ENCODE measurements around the gene PROK1. TPM values are rescaled to one million over a fixed set of nuclear protein-coding genes. Genes with fewer than 3 reads are reported as not detected.

The PROK1 gene
- total and polyA plus RNA-seq, 8 donors, result 1.5 TPM; not detected in 7

- WGBS, 5 donors, result 86 to 92% (median 87%) methylated on average over 5 of the region's 5 CpGs
- DNase-seq, result no peak
- peaks cover 0 to 31% (median 4%) of the 10 kb centered on the region in 4 donors for H3K4me1 ChIP-seq
- no peaks in the 10 kb centered on the region for H3K36me3 ChIP-seq
- H3K9me3 ChIP-seq, result no peaks in the 10 kb centered on the region
- H3K4me3 ChIP-seq, result no peak overlapping the region
- H3K27ac ChIP-seq, result peak overlapping the region in 1 of 5 donors; percentile 13
- no peaks in the 10 kb centered on the region for H3K27me3 ChIP-seq
- no peak for TF ChIP-seq EP300 (IDR thresholded peaks at IDR 0.05)
- no peak for TF ChIP-seq CTCF (IDR thresholded peaks at IDR 0.05)
- TF ChIP-seq POLR2A (IDR thresholded peaks at IDR 0.05), result no peak
- no peak for TF ChIP-seq POLR2AphosphoS5 (IDR thresholded peaks at IDR 0.05)
- intact Hi-C loops (cut with DNase I; ENCODE audit: low total_unique reads), result no loop called here
These were observed 42.2 kb downstream of the PROK1 start for GRCh38 chr1:110493059-110493699.

- Histone ChIP-seq H3K9me3 (no peaks in the 10 kb centered on the region), H3K4me1 (peaks cover 0 to 29% (median 4%) of the 10 kb centered on the region in 4 donors), H3K27me3 (no peaks in the 10 kb centered on the region), H3K4me3 (no peak overlapping the region), H3K27ac (peak overlapping the region in 1 of 5 donors; percentile 31), H3K36me3 (no peaks in the 10 kb centered on the region)
- TF ChIP-seq POLR2AphosphoS5 (IDR thresholded peaks at IDR 0.05), result no peak
- no peak for TF ChIP-seq EP300 (IDR thresholded peaks at IDR 0.05)
- TF ChIP-seq POLR2A (IDR thresholded peaks at IDR 0.05), result no peak
- no peak for TF ChIP-seq CTCF (IDR thresholded peaks at IDR 0.05)
- 76 to 89% (median 85%) methylated on average over 5 of the region's 5 CpGs for WGBS, 5 donors
- intact Hi-C loops (cut with DNase I; ENCODE audit: low total_unique reads), result no loop called here
- no peak for DNase-seq
These were observed 43.1 kb downstream of the PROK1 start for GRCh38 chr1:110494036-110494435.

- peak overlapping the region in 1 of 5 donors; percentile 31 for H3K27ac ChIP-seq
- H3K9me3 ChIP-seq, result no peaks in the 10 kb centered on the region
- no peak for DNase-seq
- peaks cover 0 to 29% (median 4%) of the 10 kb centered on the region in 4 donors for H3K4me1 ChIP-seq
- H3K27me3 ChIP-seq, result no peaks in the 10 kb centered on the region
- no peak overlapping the region for H3K4me3 ChIP-seq
- H3K36me3 ChIP-seq, result no peaks in the 10 kb centered on the region
- 64 to 75% (median 68%) methylated on average over 21 of the region's 21 CpGs for WGBS, 5 donors
- intact Hi-C loops (cut with DNase I; ENCODE audit: low total_unique reads), result no loop called here
- TF ChIP-seq POLR2AphosphoS5 (IDR thresholded peaks at IDR 0.05) (no peak), CTCF (IDR thresholded peaks at IDR 0.05) (no peak), EP300 (IDR thresholded peaks at IDR 0.05) (no peak), POLR2A (IDR thresholded peaks at IDR 0.05) (no peak)
These were observed 43.8 kb downstream of the PROK1 start for GRCh38 chr1:110494522-110495406.

GRCh38 chr1:110495926-110496600 is 45.1 kb downstream of the PROK1 start:
- TF ChIP-seq POLR2AphosphoS5 (IDR thresholded peaks at IDR 0.05), result no peak
- peak in 5 of 7 experiments; percentile 78 to 95 (median 87) for TF ChIP-seq CTCF (IDR thresholded peaks at IDR 0.05)
- DNase-seq, result peak; percentile 91 to 92
- 20 to 24% (median 23%) methylated on average over 8 of the region's 8 CpGs for WGBS, 5 donors
- peaks cover 0 to 29% (median 4%) of the 10 kb centered on the region in 4 donors for H3K4me1 ChIP-seq
- no peak overlapping the region for H3K27ac ChIP-seq
- H3K36me3 ChIP-seq, result no peaks in the 10 kb centered on the region
- no peak overlapping the region for H3K4me3 ChIP-seq
- H3K27me3 ChIP-seq, result no peaks in the 10 kb centered on the region
- H3K9me3 ChIP-seq, result no peaks in the 10 kb centered on the region
- intact Hi-C loops (cut with DNase I; ENCODE audit: low total_unique reads), result no loop called here
